PC-3 (cell line): ENCODE measurements around the gene HECW1.

ENCODE experiments used
- CTCF ChIP-seq: fragments of 300-600 bp; sonication (generic); conservative IDR thresholded peaks from 2 replicates; pipeline ENCODE4 v1.5.1; 2017; ENCODE audit warnings: antibody characterized with exemption, low read depth, mild to moderate bottlenecking, low read length
- EZH2 ChIP-seq: fragments of 300-600 bp; sonication (generic); IDR thresholded peaks from one replicate; pipeline ENCODE4 v1.6.1; 2017; ENCODE audit warnings: antibody characterized with exemption, mild to moderate bottlenecking, low read length; ENCODE audit not compliant: unreplicated experiment

- no peak for TF ChIP-seq CTCF
- no peak for TF ChIP-seq EZH2
These were observed 330.9 kb downstream of the HECW1 start for GRCh38 chr7:43443381-43443780.
